GM11168 (cell line): ENCODE measurements around the gene SLC12A9.

Experiments used
- in situ Hi-C: fragments of 300-500 bp; cut with MboI; formaldehyde crosslinking; loops from one replicate; pipeline ENCODE4 v1.12.0; 2022; ENCODE audit warnings: low sequenced_read_pairs; ENCODE audit not compliant: unreplicated experiment

The SLC12A9 gene

DNA sequence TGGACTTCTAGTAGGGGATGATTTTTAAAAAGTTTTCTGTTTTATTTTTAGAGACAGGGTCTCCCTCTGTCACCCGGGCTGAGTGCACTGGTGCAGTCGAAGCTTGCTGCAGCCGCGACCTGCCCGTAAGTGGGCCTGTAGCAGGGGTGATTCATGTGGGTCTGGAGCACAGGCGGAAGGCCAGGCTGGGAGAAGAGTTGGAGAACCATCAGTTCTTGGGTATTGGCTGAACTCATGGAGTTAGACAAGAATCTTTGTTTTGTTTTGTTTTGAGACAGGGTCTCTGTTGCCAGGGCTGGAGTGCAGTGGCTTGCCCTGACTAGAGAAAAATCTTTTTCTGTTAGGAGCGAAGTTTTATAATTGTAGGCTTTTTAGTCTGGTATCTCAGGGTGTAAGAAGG lies 28.1 kb downstream of the SLC12A9 start:
- in situ Hi-C loops = no loop called here

DNA sequence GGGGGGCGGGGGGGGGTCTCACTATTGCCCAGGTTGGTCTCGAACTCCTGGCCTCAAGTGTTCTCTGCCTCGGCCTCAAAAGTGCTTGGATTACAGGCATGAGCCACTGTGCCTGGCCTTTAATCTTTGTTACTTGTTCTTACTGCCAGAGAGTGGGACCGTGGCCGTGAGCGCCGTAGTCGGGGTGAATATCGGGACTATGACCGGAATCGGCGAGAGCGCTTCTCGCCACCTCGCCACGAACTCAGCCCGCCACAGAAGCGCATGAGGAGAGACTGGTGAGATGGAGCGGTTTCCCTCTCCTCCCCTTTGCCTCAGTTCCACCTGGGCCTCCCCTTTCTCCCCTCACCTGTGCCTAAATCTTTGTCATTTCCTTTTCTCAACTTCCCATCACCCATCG lies 28.6 kb downstream of the SLC12A9 start:
- in situ Hi-C loops = no loop called here

DNA sequence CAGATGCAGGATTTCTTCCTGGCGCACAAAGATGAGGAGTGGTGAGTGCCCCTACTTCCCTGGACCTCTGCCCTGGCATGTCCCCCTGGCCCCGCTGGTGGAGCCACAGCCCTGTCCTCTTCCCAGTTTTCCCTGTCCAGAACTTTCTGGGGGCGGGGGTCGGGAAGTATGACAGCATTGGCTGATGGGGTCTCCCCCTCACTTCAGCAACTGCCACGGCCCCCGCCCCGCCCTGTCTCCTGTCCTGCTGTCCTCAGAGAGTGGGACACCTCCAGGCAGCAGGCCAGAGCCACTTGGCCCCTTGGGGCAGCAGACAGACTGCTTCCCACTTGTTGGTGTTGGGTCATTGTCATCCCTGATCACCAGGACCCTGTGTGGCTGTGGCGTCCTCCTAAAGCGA lies 29.7 kb downstream of the SLC12A9 start:
- in situ Hi-C loops = no loop called here

DNA sequence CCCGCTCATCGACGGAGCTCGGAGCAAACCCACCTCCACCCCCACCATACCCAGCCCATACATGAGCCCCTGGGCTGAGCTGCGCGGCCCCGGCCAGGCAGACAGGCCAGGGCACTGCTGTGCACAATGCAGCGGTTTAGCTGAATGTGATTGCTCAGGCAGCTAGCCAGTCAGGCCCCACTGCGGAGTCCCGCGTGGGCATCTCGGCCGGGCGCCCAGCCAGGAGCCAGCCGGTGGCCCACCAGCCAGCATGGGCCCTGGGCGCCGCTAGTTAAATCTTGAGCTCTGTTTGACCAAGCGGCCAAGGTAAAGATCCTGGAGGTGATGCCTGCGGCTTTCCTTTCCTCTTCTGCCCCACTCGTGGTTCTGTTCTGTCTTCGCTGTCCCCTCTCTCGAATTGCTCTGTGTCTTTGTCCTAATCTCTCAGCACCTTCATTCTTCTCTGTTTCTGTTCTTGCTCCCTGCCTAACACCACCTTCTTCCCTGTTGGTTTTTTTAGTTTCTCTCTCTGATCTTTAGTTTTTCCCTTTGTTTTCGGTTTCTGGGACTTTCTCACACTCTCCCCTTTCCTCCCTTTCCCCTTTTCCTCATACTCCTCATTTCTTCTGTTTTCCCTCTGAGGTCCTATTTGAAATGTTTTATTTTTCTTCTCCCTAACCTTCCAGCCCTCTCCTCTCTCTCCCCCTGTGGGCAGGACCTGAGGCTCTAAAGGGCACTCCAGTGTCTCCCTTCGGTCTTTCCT lies 30.4 kb downstream of the SLC12A9 start:
- in situ Hi-C loops = no loop called here

DNA sequence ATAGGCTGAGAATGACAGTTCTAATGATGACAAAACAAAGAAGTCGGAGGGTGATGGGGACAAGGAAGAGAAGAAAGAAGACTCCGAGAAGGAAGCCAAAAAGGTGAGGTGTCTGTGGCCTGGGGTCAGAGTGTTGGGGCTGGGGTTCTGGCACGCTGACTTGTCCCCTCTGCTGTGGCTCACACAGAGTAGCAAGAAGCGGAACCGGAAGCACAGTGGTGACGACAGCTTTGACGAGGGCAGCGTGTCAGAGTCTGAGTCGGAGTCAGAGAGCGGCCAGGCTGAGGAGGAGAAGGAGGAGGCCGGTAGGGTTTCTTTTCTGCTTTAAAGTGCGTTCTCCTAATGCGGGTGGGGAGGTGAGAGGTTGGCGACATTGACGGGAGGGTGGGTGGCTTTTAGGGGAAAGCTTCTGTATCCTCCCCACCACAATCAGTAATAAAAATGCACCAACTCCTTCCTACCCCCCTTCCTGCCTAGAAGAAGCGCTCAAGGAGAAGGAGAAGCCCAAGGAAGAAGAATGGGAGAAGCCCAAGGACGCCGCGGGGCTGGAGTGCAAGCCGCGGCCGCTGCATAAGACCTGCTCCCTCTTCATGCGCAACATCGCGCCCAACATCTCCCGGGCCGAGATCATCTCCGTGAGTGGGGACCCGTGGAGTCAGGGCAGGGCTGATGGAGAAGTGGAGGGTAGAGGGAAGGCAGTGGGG lies 32.4 kb downstream of the SLC12A9 start:
- in situ Hi-C loops = no loop called here

DNA sequence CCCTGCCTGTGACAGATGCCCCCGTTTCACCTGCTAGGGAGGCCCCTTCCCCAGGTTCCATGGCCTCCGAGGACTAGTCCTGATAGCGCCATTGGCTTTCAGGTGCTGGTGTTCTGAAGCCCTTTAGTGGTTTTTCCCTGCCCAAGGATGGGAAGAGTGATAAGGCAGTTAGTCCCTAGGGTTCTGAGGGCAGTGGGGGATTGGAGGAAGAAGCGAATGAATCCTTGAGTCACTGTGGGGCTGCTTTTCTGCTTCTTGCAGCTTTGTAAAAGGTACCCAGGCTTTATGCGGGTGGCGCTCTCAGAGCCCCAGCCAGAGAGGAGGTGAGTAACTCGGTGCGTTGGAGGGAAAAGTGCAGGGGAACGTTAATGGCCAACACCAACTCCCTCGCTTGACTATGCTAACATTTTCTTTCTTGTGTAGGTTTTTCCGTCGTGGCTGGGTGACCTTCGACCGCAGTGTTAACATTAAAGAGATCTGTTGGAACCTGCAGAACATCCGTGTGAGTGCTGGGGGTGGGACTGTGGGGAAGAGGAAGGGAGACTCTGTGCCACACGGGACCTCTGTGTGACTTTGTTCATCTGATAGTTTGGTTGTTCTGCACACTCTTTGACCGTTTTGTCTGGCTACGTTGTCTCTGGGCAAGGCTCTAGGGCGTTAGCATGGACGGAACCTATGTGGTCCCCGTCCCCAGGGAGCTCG lies 33.1 kb downstream of the SLC12A9 start:
- in situ Hi-C loops = no loop called here

DNA sequence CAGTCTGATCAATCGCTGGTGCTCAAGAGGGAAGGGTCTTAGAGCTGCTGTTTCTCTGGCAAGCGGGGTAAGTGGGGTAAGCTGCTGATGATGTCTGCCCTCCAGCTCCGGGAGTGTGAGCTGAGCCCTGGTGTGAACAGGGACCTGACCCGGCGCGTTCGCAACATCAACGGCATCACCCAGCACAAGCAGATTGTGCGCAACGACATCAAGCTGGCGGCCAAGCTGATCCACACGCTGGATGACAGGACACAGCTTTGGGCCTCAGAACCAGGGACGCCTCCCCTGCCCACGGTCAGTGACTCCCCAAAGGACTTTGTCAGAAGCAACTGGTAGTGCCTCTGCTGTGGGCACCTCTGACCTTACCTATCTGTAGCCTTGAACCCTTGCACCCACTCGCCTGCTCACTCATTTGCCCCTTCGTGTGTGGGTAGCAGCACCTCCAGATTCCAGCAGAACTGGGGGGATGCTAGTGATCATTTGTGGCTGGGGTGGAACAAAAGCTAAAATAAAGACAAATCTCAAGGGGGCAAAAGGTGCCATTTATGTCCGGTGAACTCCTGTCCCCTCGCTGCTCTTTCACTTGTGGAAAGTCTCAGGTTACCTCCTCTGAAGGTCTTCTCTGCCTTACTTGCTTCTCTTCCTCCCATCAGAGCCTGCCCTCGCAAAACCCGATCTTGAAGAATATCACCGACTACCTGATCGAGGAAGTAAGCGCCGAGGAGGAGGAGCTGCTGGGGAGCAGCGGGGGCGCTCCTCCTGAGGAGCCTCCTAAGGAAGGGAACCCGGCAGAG lies 33.8 kb downstream of the SLC12A9 start:
- in situ Hi-C loops = no loop called here

DNA sequence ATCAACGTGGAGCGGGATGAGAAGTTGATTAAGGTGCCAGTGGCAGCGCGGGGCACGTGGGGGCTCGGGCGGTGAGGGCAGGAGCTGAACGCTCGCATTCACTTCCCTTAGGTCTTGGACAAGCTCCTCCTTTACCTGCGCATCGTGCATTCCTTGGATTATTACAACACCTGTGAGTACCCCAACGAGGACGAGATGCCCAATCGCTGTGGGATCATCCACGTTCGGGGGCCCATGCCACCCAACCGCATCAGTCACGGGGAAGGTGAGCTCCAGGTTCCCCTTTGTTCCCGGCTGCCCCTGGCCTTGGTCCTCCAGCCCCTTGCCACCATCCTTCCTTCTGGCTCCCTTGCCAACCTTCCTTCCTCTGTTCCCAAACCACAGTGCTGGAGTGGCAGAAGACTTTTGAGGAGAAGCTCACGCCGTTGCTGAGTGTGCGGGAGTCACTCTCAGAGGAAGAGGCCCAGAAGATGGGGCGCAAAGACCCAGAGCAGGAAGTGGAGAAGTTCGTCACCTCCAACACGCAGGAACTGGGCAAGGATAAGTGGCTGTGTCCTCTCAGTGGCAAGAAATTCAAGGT lies 34.5 kb downstream of the SLC12A9 start:
- in situ Hi-C loops = no loop called here

DNA sequence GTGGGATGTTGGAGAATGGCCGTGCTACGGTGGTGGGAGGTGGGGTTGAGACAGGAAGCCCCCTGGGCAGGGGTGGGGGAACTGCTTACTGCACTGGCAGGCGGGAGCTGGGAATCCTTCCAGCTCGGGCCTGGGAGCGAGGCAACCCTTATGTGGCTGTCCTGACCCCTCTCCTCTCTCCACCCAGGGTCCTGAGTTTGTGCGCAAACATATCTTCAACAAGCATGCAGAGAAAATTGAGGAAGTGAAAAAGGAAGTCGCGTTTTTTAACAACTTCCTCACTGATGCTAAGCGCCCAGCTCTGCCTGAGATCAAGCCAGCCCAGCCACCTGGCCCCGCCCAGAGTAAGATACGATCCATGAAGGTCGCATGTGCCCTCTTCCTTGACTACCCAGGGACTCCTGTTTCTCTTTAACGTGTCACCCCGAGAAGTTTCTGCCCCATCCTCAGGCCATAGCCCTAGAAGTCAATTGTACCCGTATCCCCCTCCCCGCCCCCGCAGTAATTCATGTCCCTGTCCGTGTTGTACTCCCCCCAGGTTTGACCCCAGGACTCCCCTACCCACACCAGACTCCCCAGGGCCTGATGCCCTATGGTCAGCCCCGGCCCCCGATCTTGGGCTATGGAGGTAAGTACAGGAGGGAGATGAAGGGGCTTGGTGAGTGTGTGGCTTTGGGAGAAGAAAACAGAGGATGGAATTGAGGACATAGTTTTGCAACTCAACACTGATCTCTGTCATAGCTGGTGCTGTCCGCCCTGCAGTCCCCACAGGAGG lies 35.2 kb downstream of the SLC12A9 start:
- in situ Hi-C loops = no loop called here

DNA sequence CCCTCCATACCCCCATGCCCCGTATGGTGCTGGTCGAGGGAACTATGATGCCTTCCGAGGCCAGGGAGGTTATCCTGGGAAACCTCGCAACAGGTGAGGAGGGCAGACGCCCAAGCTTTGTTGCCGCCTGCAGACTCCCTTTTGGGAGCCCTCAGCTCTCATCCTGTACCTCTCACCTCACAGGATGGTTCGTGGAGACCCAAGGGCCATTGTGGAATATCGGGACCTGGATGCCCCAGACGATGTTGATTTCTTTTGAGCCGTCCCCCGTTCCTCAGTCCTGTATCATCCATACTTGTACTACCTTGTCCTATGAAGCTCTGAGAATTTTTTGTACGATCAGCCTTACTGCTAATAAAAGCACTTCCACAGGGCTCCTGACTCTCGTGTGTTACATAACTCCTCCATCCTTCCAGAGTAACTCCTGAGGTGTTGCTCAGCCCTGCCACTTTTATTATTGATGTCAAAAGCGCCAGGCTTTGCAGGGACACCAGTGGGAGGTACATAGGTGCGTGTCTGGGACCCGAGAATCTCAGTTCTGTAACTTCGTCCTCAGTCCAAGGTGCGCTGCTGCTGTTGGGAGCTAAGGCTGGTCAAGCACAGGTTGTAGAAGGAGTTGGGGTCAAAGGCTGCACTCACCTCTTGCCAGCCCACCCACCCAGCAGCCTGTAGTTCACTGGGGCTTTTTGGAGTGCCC lies 35.9 kb downstream of the SLC12A9 start:
- in situ Hi-C loops = no loop called here

DNA sequence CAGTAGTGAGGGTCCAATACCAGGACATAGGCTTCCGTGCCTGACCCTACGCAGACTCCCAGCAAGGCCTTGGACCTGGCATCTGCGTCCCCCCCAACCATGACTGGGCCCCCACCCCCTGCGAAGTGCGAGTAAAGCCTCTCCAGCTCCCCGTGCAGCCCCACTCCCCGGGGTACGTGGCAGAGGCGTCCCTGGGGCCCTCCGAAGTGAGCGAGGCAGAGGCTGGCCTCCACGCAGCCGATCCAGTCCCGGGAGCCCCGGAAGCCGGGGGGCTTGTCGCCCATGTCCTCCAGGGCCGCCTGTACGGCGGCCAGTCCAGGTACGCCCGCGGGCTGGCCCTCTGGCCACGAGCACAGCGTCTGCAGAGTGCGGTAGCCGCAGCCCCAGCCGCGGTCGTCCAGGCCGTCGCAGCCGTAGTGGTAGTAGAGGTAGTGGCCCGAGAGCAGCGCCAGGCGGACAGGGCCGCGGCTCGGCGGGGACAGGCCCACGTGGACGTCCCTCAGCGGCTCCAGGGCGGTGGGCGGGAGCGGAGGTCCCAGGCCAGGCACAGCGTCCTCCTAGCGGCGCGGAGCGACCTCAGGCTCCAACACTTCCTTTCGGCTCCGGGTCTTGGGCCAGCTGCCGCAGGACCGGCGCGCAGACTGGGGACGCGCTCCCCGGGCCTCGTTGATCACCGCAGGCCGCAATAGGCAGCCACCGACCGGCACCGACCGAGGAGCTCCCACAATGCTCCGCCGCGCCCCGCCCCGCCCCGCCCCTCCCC lies 36.7 kb downstream of the SLC12A9 start, which contains the start of gene UFSP1:
UFSP1 (minus strand) TSS at position 728 of the 763 bp plus-strand sequence; CDS start at position 284, 444 bp downstream.
- in situ Hi-C loops = no loop called here

DNA sequence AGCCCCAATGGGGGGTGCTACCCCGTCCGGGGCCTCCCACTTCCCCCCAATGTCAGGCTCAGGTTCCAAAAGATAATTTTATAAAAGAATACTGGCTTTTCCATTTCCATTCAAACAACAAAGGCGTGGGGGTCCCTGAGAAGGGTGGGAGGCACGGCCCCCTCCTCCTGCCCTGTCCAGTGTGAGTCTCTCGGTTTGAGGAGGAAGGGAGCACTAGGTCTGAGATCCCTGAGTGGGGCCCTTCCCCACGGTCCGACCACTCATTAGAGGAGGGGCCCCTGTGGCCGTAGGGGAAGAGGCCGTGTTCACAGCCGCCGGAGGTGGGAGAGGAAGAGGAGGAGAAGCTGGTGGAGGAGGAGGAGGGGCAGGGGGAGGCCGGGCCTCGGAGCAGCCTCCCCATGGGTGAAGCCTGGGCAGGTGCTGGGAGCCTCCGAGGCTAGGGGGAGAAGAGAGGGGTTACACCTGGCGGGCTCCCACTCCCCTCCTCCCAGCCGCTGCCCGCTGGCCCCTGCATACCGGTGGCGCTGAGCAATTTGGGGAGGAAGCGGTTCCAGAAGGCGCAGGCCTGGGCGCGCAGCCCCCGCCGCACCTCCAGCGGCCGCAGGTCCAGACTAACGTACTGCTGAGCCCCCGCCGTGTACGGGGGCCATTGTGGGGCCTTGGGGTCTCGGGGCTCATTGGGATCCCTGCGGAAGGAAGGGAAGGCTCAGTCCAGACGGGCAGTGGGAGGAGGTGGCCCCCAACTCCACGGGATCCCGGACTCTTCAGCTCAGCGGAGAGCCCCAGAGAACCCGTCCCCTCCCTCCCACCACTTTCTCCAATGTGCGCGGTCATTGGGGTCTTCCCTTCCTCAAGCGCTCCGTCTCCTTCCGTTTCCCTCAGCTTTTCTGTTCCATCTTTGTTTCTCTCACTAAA lies 38.4 kb downstream of the SLC12A9 start:
- in situ Hi-C loops = loop anchor here (5.0 kb wide), 1 partner anchor 166 kb away; no protein-coding TSS in a partner anchor

DNA sequence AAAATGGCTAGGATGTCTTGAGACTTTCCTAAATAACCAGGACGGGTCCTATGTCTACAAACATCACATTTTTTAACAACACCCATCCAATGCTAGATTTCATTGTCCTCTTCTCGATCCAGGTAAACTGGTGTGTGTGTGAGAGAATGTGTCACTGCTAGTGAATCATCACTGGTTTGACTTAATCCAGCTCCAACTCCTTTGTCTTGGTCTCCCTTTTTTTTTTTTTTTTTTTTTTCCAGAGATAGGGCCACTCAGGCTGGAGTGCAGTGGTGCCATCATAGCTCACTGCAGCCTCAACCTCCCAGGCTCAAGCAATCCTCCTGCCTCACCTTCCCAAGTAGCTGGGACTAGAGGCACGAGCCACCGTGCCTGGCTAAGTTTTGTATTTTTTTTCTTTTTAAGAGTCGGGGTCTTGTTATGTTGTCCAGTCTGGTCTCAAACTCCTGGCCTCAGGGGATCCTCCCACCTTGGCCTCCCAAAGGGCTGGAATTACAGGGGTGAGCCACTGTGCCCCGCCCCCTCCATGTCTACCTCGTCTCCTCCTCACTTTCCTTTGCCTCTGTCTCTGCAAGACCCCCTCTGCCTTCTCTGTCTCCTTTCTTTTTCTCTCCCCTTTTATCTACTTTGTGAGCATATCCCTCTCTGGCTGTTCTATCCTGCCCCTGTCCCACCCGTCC lies 39.2 kb downstream of the SLC12A9 start:
- in situ Hi-C loops = loop anchor here (5.0 kb wide), 1 partner anchor 166 kb away; no protein-coding TSS in a partner anchor

DNA sequence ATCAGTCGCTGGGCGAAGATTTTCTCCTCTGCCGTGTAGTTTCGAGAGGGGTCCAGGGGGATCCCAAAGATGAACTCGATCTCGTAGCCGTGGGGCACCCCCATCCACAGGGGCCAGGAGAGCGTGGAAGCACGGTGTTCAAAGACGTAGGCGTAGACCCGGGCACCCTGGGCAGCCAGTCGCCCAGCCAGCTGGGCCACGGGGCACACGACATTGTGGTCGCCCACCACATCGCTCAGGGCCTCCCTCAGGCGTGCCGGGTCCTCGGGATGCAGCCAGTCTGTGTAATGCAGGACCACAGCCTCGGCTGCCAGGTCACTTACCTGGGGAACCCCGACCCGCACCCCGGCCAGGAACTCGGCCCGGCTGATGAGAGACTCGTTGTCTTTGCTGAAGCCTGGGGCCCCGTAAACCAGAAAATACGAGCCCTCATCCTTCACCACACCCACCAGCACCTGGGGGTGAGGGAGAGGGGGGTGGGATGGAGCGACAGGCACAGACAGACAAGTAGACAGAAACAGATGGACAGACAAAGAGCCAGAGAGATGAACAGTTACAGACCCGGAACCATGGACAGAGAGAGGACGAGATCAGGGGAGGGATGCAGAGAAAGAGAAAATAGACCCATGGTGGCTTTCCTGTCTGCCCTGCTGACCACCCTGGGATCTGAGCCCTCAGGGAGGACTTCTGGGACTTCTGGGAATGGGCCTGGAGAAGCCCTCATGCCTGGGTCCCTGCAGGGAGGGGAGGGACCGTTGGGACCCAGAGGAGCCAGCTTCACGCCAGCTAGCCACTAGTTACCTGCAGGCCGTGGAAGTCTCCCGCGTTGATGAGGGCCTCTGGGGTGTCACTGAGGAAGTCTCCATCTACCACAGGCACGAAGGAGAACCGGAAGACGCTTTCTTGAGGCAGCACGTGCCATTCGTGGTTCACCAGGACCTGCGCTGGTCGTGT lies 40.1 kb downstream of the SLC12A9 start:
- in situ Hi-C loops = loop anchor here (5.0 kb wide), 1 partner anchor 165 kb away; no protein-coding TSS in a partner anchor

DNA sequence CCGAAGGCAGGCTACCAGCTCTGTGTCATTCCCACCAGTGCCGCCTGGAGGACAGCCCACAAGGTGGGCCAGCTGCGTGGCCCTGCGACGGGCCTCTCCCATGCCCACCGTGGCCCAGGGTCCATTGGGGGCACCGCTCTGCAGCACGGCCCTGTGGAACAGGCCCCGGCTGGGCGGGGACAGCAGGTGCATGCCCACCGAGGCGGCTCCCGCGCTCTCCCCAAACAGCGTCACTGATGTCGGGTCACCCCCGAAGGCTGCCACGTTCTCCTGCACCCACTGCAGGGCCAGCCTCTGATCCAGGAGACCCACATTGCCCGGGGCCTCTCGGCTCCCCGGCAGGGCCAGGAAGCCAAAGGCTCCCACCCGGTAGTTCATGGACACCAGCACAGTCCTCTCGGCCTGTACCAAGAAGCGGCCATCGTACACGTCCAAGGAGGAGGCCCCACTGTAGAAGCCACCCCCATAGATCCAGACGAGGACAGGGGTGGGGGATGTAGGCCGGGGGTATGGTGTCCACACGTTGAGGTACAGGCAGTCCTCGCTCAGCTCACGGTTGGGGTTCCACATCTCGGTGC lies 40.9 kb downstream of the SLC12A9 start:
- in situ Hi-C loops = loop anchor here (5.0 kb wide), 1 partner anchor 164 kb away; no protein-coding TSS in a partner anchor
